ENCODE results near the gene DDA1.

DNA sequence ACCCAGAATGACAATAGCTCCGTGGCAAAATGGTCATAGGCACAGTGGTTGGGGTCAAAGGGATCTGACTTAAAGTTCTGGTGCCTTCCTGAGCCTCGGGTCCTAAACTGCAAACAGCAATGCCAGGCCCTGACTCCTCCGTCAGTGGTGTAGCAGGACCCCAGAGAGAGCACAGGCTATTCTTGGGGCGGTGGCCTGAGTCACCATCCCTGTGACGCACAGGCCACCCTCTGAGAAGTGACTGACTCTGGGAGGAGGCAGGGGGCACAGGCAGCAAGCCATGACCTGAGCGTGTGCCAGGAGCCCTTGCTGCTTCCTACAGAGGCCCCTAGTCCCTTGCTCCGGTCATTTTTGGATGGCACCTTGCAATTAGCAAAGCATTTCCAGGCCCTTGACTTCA lies 49.0 kb downstream of the DDA1 start:
- TF ChIP-seq TAF15 (IDR thresholded peaks at IDR 0.05; ENCODE audit: low read depth, low read length) (no peak), EP300 (IDR thresholded peaks at IDR 0.05; ENCODE audit: low read length) (no peak), L3MBTL2 (IDR thresholded peaks at IDR 0.05) (no peak), CBX5 (IDR thresholded peaks at IDR 0.05; ENCODE audit: borderline replicate concordance, low read depth) (no peak), DACH1 (IDR thresholded peaks at IDR 0.05; ENCODE audit: partially characterized antibody) (no peak), TEAD1 (CRISPR knock-in tag; IDR thresholded peaks at IDR 0.05) (no peak), POLR2A (conservative IDR thresholded peaks at IDR 0.05) (no peak), JUN (IDR thresholded peaks at IDR 0.05; ENCODE audit: borderline replicate concordance, low read depth, low read length) (no peak), JUN (CRISPR knock-in tag; IDR thresholded peaks at IDR 0.05; ENCODE audit: borderline replicate concordance) (no peak)
- TF ChIP-seq, protein P1, sequence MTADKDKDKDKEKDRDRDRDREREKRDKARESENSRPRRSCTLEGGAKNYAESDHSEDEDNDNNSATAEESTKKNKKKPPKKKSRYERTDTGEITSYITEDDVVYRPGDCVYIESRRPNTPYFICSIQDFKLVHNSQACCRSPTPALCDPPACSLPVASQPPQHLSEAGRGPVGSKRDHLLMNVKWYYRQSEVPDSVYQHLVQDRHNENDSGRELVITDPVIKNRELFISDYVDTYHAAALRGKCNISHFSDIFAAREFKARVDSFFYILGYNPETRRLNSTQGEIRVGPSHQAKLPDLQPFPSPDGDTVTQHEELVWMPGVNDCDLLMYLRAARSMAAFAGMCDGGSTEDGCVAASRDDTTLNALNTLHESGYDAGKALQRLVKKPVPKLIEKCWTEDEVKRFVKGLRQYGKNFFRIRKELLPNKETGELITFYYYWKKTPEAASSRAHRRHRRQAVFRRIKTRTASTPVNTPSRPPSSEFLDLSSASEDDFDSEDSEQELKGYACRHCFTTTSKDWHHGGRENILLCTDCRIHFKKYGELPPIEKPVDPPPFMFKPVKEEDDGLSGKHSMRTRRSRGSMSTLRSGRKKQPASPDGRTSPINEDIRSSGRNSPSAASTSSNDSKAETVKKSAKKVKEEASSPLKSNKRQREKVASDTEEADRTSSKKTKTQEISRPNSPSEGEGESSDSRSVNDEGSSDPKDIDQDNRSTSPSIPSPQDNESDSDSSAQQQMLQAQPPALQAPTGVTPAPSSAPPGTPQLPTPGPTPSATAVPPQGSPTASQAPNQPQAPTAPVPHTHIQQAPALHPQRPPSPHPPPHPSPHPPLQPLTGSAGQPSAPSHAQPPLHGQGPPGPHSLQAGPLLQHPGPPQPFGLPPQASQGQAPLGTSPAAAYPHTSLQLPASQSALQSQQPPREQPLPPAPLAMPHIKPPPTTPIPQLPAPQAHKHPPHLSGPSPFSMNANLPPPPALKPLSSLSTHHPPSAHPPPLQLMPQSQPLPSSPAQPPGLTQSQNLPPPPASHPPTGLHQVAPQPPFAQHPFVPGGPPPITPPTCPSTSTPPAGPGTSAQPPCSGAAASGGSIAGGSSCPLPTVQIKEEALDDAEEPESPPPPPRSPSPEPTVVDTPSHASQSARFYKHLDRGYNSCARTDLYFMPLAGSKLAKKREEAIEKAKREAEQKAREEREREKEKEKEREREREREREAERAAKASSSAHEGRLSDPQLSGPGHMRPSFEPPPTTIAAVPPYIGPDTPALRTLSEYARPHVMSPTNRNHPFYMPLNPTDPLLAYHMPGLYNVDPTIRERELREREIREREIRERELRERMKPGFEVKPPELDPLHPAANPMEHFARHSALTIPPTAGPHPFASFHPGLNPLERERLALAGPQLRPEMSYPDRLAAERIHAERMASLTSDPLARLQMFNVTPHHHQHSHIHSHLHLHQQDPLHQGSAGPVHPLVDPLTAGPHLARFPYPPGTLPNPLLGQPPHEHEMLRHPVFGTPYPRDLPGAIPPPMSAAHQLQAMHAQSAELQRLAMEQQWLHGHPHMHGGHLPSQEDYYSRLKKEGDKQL (CRISPR knock-in tag; IDR thresholded peaks at IDR 0.05; ENCODE audit: borderline replicate concordance), result no peak
- TF ChIP-seq, protein P2, sequence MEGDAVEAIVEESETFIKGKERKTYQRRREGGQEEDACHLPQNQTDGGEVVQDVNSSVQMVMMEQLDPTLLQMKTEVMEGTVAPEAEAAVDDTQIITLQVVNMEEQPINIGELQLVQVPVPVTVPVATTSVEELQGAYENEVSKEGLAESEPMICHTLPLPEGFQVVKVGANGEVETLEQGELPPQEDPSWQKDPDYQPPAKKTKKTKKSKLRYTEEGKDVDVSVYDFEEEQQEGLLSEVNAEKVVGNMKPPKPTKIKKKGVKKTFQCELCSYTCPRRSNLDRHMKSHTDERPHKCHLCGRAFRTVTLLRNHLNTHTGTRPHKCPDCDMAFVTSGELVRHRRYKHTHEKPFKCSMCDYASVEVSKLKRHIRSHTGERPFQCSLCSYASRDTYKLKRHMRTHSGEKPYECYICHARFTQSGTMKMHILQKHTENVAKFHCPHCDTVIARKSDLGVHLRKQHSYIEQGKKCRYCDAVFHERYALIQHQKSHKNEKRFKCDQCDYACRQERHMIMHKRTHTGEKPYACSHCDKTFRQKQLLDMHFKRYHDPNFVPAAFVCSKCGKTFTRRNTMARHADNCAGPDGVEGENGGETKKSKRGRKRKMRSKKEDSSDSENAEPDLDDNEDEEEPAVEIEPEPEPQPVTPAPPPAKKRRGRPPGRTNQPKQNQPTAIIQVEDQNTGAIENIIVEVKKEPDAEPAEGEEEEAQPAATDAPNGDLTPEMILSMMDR (IDR thresholded peaks at IDR 0.05 in 2 of 3, conservative IDR thresholded peaks at IDR 0.05 in 1 of 3; ENCODE audit: insufficient read depth in 2 of 3, low read depth in 1 of 3, low read length in 3 of 3), result no peak

Data from K562 (cell line).